ENCODE data around the gene TMEM175.
"Not testable (repeated sequence)": the region's sequence is repeated elsewhere in the genome, so short reads cannot be mapped to it uniquely, and the experiment has no call there.

Gene TMEM175

DNA sequence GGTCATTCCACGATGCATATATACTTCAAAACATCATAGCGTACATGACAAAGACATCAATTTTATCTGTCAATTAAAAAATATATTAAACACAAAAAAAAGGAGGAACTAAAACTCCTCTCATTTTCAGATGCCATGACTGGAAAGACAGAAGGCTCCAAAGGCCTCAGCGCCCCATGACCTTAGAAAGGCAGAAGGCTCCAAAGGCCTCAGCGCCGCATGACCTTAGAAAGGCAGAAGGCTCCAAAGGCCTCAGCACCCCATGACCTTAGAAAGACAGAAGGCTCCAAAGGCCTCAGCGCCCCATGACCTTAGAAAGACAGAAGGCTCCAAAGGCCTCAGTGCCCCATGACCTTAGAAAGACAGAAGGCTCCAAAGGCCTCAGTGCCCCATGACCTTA lies 13.7 kb upstream of the TMEM175 start:
- DNase-seq, result not testable (repeated sequence)

DNA sequence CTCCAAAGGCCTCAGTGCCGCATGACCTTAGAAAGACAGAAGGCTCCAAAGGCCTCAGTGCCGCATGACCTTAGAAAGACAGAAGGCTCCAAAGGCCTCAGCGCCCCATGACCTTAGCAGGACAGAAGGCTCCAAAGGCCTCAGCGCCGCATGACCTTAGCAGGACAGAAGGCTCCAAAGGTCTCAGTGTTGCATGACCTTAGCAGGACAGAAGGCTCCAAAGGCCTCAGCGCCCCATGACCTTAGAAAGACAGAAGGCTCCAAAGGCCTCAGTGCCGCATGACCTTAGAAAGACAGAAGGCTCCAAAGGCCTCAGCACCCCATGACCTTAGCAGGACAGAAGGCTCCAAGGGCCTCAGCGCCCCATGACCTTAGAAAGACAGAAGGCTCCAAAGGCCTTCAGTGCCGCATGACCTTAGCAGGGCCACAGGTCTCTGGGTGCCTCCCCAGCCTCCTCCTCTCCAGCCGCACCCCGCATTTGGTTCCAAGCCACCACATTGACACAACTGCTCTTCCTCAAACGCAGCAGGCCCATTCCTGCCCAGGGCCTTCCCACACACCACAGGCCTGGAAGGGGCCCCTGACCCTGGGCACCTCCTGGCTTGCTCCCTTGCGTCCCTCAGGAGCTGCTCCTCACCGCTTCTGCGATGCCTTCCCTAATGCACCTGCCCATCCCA lies 13.1 kb upstream of the TMEM175 start:
- not testable (repeated sequence) for DNase-seq

DNA sequence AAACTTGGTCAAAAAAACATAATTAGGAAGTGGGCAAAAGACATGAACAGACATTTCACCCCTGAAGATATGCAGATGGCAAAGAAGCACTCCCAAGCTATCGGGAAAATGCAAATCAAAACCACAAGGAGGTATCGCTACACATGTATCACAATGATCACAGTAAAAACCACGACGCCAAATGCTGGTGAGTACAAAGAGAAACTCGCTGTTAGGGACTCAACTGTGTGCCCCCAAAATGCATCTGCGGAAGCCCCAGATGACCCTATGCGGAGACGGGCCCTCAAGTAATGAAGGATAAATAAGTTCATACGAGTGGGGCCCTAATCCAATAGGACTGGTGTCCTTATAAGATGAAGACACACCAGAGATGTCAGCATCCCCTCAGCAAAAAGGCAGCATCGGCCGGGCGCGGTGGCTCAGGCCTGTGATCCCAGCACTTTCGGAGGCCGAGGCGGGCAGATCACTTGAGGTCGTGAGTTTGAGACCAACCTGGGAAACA lies 10.4 kb upstream of the TMEM175 start:
- DNase-seq, result no peak

DNA sequence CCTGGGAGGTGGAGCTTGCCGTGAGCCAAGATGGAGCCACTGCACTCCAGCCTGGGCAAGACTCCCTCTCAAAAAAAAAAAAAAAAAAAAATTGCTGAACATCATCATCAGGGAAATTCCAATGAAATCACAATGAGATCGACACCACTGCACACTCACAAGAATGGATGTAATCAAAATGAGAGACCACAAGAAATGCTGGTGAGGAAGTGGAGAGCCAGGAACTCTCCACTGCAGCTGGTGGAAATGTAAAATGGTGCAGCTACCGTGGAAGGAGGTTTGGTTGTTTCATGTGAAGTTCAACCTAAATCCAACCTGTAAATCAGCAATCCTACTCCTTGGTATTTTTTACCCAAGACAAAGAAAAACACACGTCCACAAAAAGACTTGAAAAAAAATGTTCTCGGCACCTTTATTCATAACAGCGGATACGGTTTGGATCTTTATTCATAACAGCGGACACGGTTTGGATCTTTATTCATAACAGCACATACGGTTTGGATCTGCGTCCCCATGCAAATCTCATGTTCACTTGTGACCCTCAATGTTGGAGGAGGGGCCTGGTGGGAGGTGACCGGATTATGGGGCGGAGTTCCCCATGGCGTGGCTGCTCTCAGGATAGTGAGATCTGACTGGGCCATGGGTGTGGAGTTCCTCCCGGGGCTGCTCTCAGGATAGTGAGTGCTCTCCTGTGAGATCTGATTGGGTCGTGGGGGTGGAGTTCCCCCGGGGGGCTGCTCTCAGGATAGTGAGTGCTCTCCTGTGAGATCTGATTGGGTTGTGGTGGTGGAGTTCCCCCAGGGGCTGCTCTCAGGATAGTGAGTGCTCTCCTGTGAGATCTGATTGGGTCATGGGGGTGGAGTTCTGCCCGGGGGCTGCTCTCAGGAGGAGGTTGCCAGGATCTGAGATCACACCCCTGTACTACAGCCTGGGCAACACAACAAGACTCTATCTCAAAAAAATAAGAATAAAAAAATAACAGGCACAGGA lies 7.9 kb upstream of the TMEM175 start:
- peak; percentile 40 for DNase-seq

DNA sequence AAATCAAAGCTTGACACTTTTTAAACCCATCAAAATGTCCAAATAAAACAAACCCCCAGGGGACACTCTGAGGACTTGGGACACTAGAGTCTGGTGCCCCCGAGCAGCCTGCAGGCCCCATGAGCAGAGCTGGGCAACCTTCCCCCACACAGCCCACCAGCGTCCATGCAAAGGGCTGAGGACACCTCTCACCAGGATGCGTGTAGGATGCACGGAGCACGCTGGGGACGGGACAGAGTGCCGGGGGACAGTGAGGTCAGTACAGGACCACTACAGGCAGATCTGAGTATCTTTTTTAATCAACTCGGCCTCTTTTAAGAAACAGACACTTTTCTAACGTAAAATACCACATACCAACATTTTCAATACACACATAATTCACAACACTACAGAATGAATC lies 7.1 kb upstream of the TMEM175 start:
- DNase-seq, result no peak

DNA sequence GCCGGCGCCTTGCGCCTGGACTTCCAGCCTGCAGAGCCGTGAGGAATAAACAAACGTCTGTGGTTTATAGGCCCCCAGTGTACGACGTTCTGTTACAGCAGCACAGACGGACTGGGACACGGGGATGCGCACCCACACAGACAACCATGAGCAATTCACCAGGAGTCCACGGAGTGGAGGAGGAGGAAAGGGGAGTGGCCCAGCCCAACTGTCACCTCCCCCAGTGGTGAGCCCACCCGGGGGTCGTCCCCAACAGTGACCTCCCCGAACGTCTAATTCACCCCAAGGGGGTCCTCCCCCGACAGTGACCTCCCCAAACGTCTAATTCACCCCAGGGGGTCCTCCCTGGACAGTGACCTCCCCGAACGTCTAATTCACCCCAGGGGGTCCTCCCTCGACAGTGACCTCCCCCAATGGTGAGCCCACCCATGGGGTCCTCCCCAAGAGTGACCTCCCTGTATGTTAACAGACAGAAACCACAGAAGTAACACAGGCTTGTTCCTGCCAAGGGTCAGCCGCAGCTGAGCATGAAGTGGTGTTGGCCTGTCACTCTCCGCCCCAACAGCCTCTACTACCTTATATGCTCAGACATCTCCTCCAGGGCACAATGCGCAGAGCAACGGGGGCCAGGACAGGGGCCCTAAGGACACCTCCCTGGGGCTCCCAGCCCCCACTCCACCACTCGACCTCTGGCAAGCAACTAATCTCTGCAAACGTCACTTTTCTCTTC lies 6.3 kb upstream of the TMEM175 start:
- no peak for DNase-seq

DNA sequence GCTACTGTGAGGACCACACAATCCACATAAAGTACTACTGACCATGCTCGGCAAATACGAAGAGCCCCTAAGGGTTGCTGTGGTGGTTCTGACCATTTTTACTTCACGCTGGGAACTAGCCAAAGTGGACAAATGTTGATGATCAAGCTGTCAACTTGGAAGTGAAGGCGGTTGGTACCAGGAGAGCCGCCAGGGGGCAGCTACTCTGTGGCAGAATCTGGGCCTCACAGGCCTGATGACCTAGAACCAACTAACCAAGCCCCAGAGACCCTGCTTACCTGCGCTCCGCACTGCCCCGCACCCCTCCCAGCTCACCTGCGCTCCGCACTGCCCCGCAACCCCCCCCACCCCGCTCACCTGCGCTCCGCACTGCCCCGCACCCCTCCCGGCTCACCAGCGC lies 5.7 kb upstream of the TMEM175 start:
- no peak for DNase-seq

DNA sequence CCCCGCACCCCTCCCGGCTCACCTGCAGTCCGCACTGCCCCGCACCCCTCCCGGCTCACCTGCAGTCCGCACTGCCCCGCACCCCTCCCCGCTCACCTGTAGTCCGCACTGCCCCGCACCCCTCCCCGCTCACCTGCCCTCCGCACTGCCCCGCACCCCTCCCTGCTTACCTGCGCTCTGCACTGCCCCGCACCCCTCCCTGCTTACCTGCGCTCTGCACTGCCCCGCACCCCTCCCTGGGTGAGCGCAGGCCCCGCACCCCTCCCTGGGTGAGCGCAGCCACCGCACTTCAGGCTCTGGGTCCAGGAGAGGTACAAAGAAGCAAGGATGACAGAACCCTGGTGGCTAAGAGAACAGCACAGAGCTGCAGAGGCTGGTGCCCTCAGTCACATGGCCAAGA lies 4.7 kb upstream of the TMEM175 start:
- DNase-seq, result not testable (repeated sequence)

DNA sequence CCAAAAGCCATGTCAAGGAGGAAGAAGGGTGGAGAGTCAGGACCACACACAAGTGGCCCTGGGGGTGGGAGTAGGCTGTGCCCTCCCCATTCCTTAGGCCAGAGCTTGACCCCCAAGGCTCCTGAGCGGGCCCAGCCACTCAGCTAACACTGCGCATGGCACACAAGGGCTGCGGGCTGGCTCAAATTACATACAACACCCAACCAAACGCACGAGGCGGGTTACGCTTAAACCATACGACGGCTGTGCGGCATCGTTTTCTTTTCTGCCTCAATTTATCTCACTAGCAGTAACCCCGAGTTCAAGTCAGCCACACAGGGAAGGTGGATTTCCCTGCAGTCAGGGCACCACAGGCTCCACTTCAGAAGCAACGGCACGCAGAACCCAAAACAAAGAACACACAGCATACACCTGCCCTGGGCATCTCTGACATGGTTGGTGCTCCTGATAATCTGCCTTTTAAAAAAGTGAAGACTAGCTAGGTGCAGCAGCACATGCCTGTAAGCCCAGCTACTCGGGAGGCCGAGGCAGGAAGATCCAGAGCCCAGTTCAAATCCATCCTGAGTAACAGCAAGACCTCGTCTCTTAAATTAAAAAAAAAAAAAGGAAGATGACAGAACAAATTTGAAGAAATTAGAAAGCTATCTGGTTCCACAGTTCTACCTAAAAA lies 3.0 kb upstream of the TMEM175 start:
- DNase-seq, result no peak

DNA sequence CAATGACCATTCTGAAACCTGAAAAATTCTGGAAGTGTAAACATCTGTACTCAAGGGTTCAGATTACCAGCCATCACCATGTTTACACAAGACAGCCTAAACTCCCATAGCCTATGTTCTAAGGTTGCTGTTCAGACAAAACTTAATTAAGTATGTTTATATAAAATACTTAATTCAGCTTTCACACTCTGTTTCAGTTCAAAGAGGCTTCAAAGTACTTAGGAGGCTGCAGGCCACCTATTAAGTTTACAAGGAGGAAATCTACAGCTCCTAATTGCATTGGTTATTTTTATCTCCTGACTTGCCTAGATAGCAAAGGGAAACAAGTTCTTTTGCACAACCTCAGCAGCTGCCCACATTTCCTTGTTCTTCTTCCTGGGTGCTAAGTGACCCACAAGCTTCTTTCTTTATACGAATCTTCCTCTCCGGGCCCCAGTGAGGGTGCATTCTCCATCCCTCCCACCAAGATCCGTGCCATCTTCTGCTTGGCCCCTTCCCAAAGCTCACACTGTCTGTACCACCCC lies 2.2 kb upstream of the TMEM175 start:
- DNase-seq, result no peak

DNA sequence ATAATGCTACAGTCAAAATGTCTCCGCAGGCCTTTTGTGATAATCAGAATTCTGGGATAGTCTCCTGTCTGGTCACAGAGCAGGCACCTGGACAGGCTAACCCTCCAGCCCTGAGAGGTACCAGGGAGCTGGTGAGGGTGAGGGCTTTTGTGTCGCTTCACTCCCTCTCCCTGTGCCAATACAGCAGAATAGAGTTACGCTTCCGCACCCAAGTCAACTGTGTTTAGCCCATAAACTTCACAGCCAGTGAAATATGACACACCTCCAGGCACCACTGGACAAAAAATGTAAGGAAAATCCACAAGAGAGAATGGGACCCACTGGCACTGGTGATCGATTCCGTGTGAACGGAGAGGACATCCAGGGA lies 1.4 kb upstream of the TMEM175 start:
- DNase-seq, result no peak

DNA sequence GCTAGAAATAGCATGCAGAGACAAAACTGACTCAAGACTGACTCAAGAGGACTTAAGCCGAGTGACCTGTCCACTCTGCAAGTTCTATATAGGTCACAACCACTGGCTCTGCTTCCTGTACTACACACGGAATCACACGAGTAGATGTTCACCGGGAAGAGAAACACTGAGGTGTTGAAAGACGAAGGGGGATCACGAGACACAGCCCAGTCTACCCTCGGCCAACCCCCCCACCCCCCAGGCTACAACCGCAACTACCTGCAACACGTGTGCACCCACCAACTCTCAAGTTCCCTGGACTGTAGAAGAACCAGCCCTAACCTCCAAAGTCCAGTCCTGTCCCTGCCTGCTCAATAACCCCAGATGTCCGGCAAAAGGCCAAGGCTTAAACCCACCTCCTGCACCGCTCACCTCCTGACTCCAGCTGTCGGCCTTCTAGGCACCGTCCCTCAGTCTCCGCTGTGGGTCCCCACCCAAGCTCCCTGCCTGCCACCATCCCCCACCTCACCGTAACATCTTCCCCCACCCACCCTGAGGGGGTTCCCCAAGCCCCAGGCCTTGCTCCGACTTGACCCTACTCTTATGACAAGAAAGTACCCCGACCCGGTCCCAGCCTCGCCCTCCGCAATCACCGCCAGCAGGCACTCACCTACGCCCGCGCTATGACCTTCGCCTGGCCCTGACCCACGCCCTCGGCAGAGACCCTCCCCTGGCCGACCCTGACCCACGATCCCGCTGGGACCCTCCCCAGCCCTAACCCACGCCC lies 883 bp upstream of the TMEM175 start:
- DNase-seq, result peak; percentile 40

DNA sequence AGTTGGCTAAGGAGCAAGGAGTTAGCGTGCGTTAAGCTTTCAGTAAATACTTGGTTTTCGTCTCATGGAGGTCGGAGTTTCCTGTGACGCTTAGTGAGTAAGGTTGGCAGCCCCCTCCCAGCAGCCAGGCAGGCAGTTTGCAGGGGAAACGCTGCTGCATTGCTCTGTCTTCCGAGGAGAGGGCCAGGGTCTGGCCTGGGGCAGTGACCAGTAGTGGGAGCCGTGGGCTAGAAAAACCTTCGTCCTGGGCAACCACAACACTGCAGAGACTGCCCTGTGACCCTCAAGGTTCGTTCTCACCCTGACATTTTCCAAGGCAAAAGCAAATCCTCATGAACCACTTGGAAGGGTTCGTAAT lies 432 bp downstream of the TMEM175 start:
- no peak for DNase-seq

DNA sequence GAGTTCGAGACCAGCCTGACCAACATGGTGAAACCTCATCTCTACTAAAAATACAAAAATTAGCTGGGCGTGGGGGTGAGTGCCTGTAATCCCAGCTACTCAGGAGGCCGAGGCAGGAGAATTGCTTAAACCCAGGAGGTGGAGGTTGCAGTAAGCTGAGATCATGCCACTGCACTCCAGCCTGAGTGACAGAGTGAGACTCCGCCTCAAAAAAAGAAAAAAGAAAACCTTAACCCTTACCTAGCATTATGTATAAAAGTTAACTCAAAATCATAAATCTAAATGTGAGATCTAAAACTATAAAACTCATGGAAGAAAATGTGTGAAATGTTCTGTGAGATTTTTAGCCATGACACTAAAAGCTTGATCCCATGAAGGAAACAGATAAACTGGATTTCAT lies 7.2 kb downstream of the TMEM175 start:
- not testable (repeated sequence) for DNase-seq

DNA sequence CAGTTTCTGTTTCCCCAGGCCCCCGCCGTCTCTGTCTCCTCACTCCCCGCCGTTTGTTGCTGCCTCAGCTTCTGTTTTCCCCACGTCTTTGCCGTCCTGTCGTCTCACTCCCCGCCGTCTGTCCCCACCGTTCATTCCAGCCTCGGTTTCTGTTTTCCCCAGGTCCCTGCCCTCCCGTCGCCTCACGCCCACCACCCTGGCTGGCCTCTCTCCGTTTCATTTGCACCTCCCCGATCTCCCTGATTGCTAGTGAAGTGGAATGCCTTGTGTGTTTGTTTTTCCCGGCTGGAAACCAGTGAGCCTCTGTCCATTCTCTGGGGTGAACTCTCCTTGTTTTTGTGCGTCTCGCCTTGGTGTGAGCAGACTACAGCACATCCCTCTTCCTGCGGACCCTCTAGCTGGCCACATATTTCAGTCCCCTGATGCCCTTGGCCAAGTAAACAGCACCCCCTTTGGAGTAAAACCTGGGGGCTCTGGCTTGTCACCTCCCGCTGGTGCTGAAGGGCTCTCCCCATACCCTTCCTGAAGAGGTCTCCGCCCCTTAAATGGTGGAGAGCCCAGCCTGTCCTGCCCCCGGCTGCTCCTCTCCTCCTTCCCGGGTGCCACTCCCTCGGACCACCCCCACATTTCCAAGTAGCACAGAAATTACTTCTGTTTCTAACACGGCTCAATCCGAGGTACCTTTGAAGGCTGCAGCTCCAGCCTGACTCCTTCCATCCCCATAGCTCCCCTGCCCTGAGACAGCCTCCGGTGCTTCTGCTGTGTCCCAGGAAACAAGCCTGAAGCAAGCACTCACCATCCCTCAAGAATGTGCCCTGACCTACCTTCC lies 13.2 kb downstream of the TMEM175 start:
- no peak for DNase-seq

DNA sequence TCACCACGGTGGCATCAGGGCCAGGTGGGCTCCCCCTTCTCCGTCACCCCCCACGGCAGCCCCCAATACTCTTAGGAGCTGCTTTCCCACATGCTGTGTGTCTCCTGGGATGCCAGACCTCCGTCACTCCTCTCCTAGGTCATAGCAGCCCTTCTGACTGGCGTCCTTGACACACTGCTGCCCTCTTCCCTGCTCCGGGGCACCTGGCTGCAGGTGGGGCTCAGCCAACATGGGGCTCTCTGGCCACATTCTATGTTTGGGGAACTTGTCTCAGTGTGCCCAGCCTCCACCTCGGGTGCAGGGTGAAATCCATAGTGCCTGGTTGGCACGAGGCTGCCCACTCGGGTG lies 13.8 kb downstream of the TMEM175 start:
- DNase-seq, result no peak

DNA sequence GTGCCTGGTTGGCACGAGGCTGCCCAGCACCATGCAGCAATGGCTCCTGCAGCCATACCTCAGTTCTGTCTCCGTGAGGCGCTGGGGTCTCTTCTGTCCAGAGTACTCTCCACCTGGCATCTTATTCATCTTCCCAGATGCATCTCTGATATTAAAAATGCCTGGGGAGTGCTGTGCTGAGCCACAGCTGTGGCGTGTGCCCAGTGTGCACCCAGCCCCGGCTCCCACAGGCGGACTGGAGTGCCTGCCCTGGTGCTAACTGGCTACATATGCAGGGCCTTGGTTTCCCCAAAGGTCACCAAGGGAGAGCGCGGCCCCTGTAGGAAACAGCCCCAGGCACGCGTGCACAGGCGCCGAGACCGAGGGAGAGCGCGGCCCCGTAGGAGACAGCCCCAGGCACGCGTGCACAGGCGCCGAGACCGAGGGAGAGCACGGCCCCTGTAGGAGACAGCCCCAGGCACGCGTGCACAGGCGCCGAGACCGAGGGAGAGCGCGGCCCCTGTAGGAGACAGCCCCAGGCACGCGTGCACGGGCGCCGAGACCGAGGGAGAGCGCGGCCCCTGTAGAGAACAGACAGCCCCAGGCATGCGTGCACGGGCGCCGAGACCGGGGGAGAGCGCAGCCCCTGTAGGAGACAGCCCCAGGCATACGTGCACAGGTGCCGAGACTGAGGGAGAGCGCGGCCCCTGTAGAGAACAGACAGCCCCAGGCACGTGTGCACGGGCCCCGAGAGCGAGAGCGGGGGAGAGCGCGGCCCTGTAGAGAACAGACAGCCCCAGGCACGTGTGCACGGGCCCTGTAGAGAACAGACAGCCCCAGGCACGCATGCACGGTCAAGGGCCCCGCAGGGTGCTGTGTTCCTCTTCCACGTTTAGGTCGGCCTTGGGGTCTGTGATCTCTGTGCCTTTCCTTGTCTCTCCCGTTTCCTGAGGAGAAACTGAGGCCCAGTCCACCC lies 14.5 kb downstream of the TMEM175 start:
- no peak for DNase-seq

DNA sequence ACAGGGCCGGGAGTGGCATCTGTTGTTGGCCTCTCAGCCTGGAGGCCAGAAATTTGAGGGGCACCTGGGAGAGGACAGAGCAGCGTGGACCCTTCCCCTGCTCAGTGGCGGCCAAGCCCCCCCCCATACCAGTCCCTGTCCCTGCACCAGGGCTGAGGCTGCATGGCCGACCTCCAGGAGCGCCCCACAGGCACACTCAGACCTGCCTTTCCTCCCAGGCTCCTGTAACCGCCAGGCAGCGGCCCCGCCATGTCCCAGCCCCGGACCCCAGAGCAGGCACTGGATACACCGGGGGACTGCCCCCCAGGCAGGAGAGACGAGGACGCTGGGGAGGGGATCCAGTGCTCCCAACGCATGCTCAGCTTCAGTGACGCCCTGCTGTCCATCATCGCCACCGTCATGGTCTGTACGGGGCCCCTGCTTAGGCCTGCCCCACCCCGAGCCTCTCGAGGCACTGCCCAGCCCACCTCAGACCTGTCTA lies 15.3 kb downstream of the TMEM175 start:
- no peak for DNase-seq

DNA sequence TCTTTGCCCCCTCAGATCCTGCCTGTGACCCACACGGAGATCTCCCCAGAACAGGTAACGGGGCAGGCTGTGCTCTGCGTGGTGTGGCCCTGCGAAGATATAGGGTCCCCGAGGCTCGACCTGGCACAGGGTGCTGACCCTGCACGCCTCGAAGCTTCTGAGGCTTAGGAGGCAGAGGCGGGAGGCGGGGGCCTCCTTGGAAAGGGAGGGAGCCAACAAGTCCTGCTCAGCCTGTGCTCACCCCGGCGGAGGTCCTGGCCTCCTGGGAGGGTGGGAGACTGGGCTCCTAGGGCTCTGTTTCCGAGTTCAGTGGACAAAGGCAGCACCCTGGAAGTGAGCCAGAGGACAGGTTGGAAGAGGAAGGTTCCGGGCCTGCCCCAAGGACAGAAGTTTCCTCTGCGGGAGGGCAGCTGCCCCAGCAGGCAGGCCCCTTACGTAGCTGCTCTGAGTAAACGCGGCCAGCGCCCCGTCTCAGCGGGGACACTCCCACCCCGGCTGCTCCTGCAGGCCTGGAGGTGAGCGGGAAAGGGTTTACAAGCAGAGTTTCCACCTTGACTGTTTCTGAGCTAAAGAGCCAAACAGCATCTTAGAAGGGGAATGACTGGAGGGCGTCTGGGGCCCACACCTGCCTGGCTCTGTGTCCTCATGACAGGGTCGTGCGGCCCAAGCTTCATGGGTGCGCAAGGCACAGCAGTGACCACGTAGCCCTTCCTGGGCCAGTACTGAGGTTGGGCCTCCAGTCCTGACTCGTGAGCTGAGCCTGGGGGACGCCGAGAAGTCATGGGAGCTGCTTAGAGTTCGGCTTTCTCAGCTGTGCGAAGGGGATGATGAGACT lies 16.1 kb downstream of the TMEM175 start:
- DNase-seq, result no peak

Data from CD4-positive, alpha-beta T cell treated with Interleukin-12 subunit alpha and Interleukin-12 subunit beta, for 1 hour (primary cell).